NCI-H1930 (cell line): ENCODE data around the gene ANKRD49.

Experiments used
- DNase-seq, 2 experiments: peaks; one replicate each; lab custom pipeline; 2025; lab: John Stamatoyannopoulos, UW

ANKRD49 gene

GRCh38 chr11:94544646-94545263 lies 51.0 kb downstream of the ANKRD49 start:
- no peak for DNase-seq

- no peak for DNase-seq
Measured at GRCh38 chr11:94545264-94546161, 51.7 kb downstream of the ANKRD49 start.

GRCh38 chr11:94546162-94546470 lies 52.3 kb downstream of the ANKRD49 start:
- DNase-seq: no peak

- no peak for DNase-seq
Measured at GRCh38 chr11:94546886-94547285, 53.1 kb downstream of the ANKRD49 start.

- no peak for DNase-seq
Measured at GRCh38 chr11:94549146-94549545, 55.4 kb downstream of the ANKRD49 start.
